Panc1 (cell line): ENCODE results near the gene CEPT1. TPM values are rescaled to one million over a fixed set of nuclear protein-coding genes. Genes with fewer than 3 reads are reported as not detected.

Source experiments
- ATAC-seq: fragments of 200-7000 bp; cut with Tn5 transposase; 2 replicates; pipeline ENCODE4 v1.9.1; 2020; ENCODE audit warnings: mild to moderate bottlenecking, moderate library complexity
- BruUV-seq: library from RNA; stranded (reverse); fragments of 400-500 nt; replicated peaks from 2 replicates; lab custom pipeline; 2021; lab: Mats Ljungman, UMichigan
- CTCF ChIA-PET: fragments of 300-600 bp; sonication (Branson Sonifier 250); formaldehyde crosslinking; loops from one replicate; lab custom pipeline; 2022; ENCODE audit warnings: antibody characterized with exemption; lab: Charles Lee
- POLR2A ChIA-PET: fragments of 300-600 bp; sonication (Branson Sonifier 250); formaldehyde crosslinking; loops from one replicate; lab custom pipeline; 2022; ENCODE audit warnings: antibody characterized with exemption; lab: Charles Lee
- DNase-seq: peaks from one replicate; pipeline ENCODE4 v3.0.0-alpha.2; 2010; ENCODE audit warnings: low read depth, low spot score
- H3K27ac ChIP-seq: 2 replicates; pipeline ENCODE4 v1.5.1; 2011; ENCODE audit warnings: mild to moderate bottlenecking, low read length, inconsistent platforms
- H3K27me3 ChIP-seq: fragments of 200-500 bp; sonication (Bioruptor generic); 2 replicates; pipeline ENCODE4 v1.6.0; 2014; ENCODE audit warnings: low read length, inconsistent platforms; ENCODE audit not compliant: control insufficient read depth, insufficient read depth
- H3K36me3 ChIP-seq: fragments of 200-500 bp; sonication (Bioruptor generic); 2 replicates; pipeline ENCODE4 v1.5.1; 2014; ENCODE audit warnings: inconsistent platforms, mild to moderate bottlenecking, low read length, moderate library complexity; ENCODE audit not compliant: control insufficient read depth, insufficient read depth
- H3K4me1 ChIP-seq: 2 replicates; pipeline ENCODE4 v1.5.1; 2011; ENCODE audit warnings: inconsistent platforms, mild to moderate bottlenecking, low read length, moderate library complexity; ENCODE audit not compliant: control insufficient read depth, insufficient read depth
- H3K4me3 ChIP-seq, 2 experiments: 2 replicates each; pipeline ENCODE4 v1.5.1; 2011 to 2012; ENCODE audit warnings: low read depth in 2 of 2, low read length in 2 of 2, mild to moderate bottlenecking in 2 of 2, inconsistent platforms in 1 of 2, moderate library complexity in 1 of 2
- H3K9me3 ChIP-seq: fragments of 200-500 bp; sonication (Bioruptor generic); 2 replicates; pipeline ENCODE4 v1.5.1; 2014; ENCODE audit warnings: low read depth, mild to moderate bottlenecking, inconsistent platforms, low read length, moderate library complexity; ENCODE audit not compliant: control insufficient read depth, insufficient read depth
- CTCF ChIP-seq: fragments of 450-650 bp; IDR thresholded peaks from 2 replicates; pipeline ENCODE4 v1.5.1; 2017; ENCODE audit warnings: mild to moderate bottlenecking
- POLR2AphosphoS5 ChIP-seq: IDR thresholded peaks from 2 replicates; pipeline ENCODE4 v1.6.1; 2012; ENCODE audit warnings: mild to moderate bottlenecking, low read depth, low read length, moderate library complexity
- REST ChIP-seq, 2 experiments: IDR thresholded peaks; 2 replicates each; pipeline ENCODE4 v1.6.1; 2011 to 2012; ENCODE audit warnings: low read depth in 2 of 2, control low read depth in 1 of 2, low read length in 1 of 2, mild to moderate bottlenecking in 1 of 2, moderate library complexity in 1 of 2; ENCODE audit not compliant: insufficient read depth in 1 of 2
- SIN3A ChIP-seq: IDR thresholded peaks from 2 replicates; pipeline ENCODE4 v1.6.1; 2012; ENCODE audit warnings: low read depth, mild to moderate bottlenecking, low read length, moderate library complexity, borderline replicate concordance; ENCODE audit not compliant: insufficient read depth
- TCF7L2 ChIP-seq: IDR thresholded peaks from 2 replicates; pipeline ENCODE4 v1.6.1; 2011; ENCODE audit warnings: mild to moderate bottlenecking, low read depth, low read length, inconsistent platforms
- in situ Hi-C: cut with HindIII; loops from 2 replicates; pipeline ENCODE4 v1.10.0; 2016; ENCODE audit warnings: low sequenced_read_pairs, low pct_unique_long_range_greater_than_20kb
- intact Hi-C: fragments of 100-400 bp; cut with micrococcal nuclease; formaldehyde crosslinking; loops from one replicate; pipeline ENCODE4 v1.10.0; 2022; ENCODE audit not compliant: unreplicated experiment
- total RNA-seq: library from RNA; stranded (reverse); gene quantifications from one replicate; pipeline ENCODE4 v1.2.1, GENCODE V29; 2021; ENCODE audit not compliant: unreplicated experiment

CEPT1 gene
- total RNA-seq, 1 experiment from 2014 or later: 21.9 TPM

GRCh38 chr1:111151838-111152237, 11.8 kb downstream of the CEPT1 start:
- in situ Hi-C loops: no loop called here
- ATAC-seq: no peak
- ChIA-PET POLR2A (no interaction called here), CTCF (no interaction called here)
- Histone ChIP-seq H3K4me3 (no peak overlapping the region), H3K27ac (no peak overlapping the region), H3K36me3 (peaks cover 21% of the 10 kb centered on the region; the same call in 1 of the 2 replicates), H3K27me3 (no peaks in the 10 kb centered on the region), H3K4me1 (no peaks in the 10 kb centered on the region), H3K9me3 (no peaks in the 10 kb centered on the region)
- BruUV-seq: no TSS peak
- intact Hi-C loops: no loop called here
- TF ChIP-seq REST (IDR thresholded peaks at IDR 0.05; ENCODE audit: insufficient read depth in 1 of 2, low read depth in 2 of 2, low read length in 1 of 2) (no peak), CTCF (no peak), TCF7L2 (no peak), POLR2AphosphoS5 (no peak), SIN3A (no peak)
- no peak for DNase-seq

GRCh38 chr1:111154021-111154999, 14.3 kb downstream of the CEPT1 start:
- ChIA-PET CTCF (no interaction called here), POLR2A (no interaction called here)
- TF ChIP-seq TCF7L2 (no peak), REST (IDR thresholded peaks at IDR 0.05; ENCODE audit: insufficient read depth in 1 of 2, low read depth in 2 of 2, low read length in 1 of 2) (no peak)
- Histone ChIP-seq H3K36me3 (peaks cover 15% of the 10 kb centered on the region; the same call in 1 of the 2 replicates), H3K4me3 (no peak overlapping the region), H3K9me3 (no peaks in the 10 kb centered on the region), H3K4me1 (no peaks in the 10 kb centered on the region), H3K27me3 (no peaks in the 10 kb centered on the region), H3K27ac (no peak overlapping the region)
- ATAC-seq (no peak), DNase-seq (no peak)
- intact Hi-C loops: no loop called here
- in situ Hi-C loops: no loop called here
- BruUV-seq: no TSS peak
